Gastrocnemius medialis (tissue), 4 donors: ENCODE measurements around the gene RRM2. TPM values are rescaled to one million over a fixed set of nuclear protein-coding genes. Genes with fewer than 3 reads are reported as not detected.

Experiments
- ATAC-seq, 2 donors: fragments of 150-250 bp; one replicate each; pipeline ENCODE4 v1.9.1; 2016
- DNase-seq, 2 donors: peaks; one replicate each; pipeline ENCODE4 v3.0.0-alpha.2; 2019
- H3K27ac ChIP-seq, 4 donors: fragments of 200-600 bp; sonication (generic); 1 replicate in 1 of 4; 2 replicates in 3 of 4; pipeline ENCODE4 v1.5.1; 2016 to 2018; ENCODE audit warnings: mild to moderate bottlenecking in 2 of 4, moderate library complexity in 1 of 4
- H3K27me3 ChIP-seq, 3 donors: fragments of 200-600 bp; sonication (generic) in 2 of 3; 1 replicate in 1 of 3; 2 replicates in 2 of 3; pipeline versions ENCODE4 v1.5.1 to v1.6.0; 2016 to 2019; ENCODE audit warnings: mild to moderate bottlenecking in 1 of 3, moderate library complexity in 1 of 3
- H3K36me3 ChIP-seq, 2 donors: fragments of 200-600 bp; sonication (generic) in 1 of 2; one replicate each; pipeline ENCODE4 v1.5.1; 2017 to 2018
- H3K4me1 ChIP-seq, 2 donors: fragments of 200-600 bp; sonication (generic) in 1 of 2; one replicate each; pipeline ENCODE4 v1.5.1; 2016 to 2017; ENCODE audit warnings: mild to moderate bottlenecking in 2 of 2
- H3K4me3 ChIP-seq, 4 donors: fragments of 200-600 bp; sonication (generic) in 3 of 4; 1 replicate in 1 of 4; 2 replicates in 3 of 4; pipeline ENCODE4 v1.5.1; 2016 to 2019; ENCODE audit warnings: mild to moderate bottlenecking in 2 of 4
- H3K9me3 ChIP-seq, 3 donors: fragments of 200-600 bp; sonication (generic) in 2 of 3; 1 replicate in 1 of 3; 2 replicates in 2 of 3; pipeline ENCODE4 v1.5.1; 2016 to 2019
- CTCF ChIP-seq, 5 experiments: fragments of 450-650 bp in 3 of 5; fragments of 200-600 bp in 2 of 5; sonication (generic) in 2 of 5; IDR thresholded peaks in 4 of 5; conservative IDR thresholded peaks in 1 of 5; 1 replicate in 4 of 5; 2 replicates in 1 of 5; pipeline ENCODE4 v1.5.1; 2016 to 2019; ENCODE audit warnings: antibody characterized with exemption in 5 of 5, mild to moderate bottlenecking in 3 of 5, moderate library complexity in 3 of 5
- POLR2A ChIP-seq, 2 donors: fragments of 450-650 bp; IDR thresholded peaks; one replicate each; pipeline ENCODE4 v1.6.1; 2017; ENCODE audit warnings: antibody characterized with exemption in 2 of 2, mild to moderate bottlenecking in 2 of 2, moderate library complexity in 2 of 2
- in situ Hi-C, 4 donors: fragments of 200-750 bp; cut with MboI; loops; one replicate each; pipeline versions ENCODE4 v1.15.0 to v1.8.0; 2017; ENCODE audit warnings: low sequenced_read_pairs in 4 of 4
- intact Hi-C: fragments of 100-400 bp; cut with DNase I; formaldehyde crosslinking; loops from one replicate; pipeline ENCODE4 v1.15.1; 2023; ENCODE audit warnings: low total_unique reads
- total RNA-seq, 4 donors: library from RNA; depleted of rRNA; stranded (reverse); fragments of >200 nt; gene quantifications; one replicate each; pipeline versions ENCODE4 v1.1.0 to v1.2.3, GENCODE V29; 2016

Gene RRM2
- total RNA-seq, 4 donors from 2014 or later, result 2.0 TPM; not detected in 3

GRCh38 chr2:10178751-10179150 is 56.2 kb downstream of the RRM2 start:
- TF ChIP-seq CTCF (IDR thresholded peaks at IDR 0.05 in 4 of 5, conservative IDR thresholded peaks at IDR 0.05 in 1 of 5), result no peak
- no peak for TF ChIP-seq POLR2A (IDR thresholded peaks at IDR 0.05)
- no peaks in the 10 kb centered on the region for H3K36me3 ChIP-seq
- H3K9me3 ChIP-seq, result no peaks in the 10 kb centered on the region
- no peaks in the 10 kb centered on the region for H3K27me3 ChIP-seq
- in situ Hi-C loops, result no loop called here
- intact Hi-C loops, result no loop called here
- H3K4me3 ChIP-seq, result no peak overlapping the region
- no peak for ATAC-seq
- no peaks in the 10 kb centered on the region for H3K4me1 ChIP-seq
- DNase-seq, result no peak
- H3K27ac ChIP-seq, result no peak overlapping the region

- in situ Hi-C loops, result no loop called here
- Histone ChIP-seq H3K4me3 (no peak overlapping the region), H3K27ac (no peak overlapping the region), H3K36me3 (no peaks in the 10 kb centered on the region), H3K27me3 (no peaks in the 10 kb centered on the region), H3K9me3 (no peaks in the 10 kb centered on the region), H3K4me1 (no peaks in the 10 kb centered on the region)
- ATAC-seq (no peak), DNase-seq (no peak)
- intact Hi-C loops, result no loop called here
- TF ChIP-seq CTCF (IDR thresholded peaks at IDR 0.05 in 4 of 5, conservative IDR thresholded peaks at IDR 0.05 in 1 of 5) (no peak), POLR2A (IDR thresholded peaks at IDR 0.05) (no peak)
Observed at GRCh38 chr2:10179422-10179821, 56.9 kb downstream of the RRM2 start.

GRCh38 chr2:10180229-10180628 is 57.7 kb downstream of the RRM2 start:
- no peak for ATAC-seq

More at GRCh38 chr2:10180229-10180628, 57.7 kb downstream of the RRM2 start:
- H3K4me3 ChIP-seq, result no peak overlapping the region
- TF ChIP-seq POLR2A (IDR thresholded peaks at IDR 0.05), result no peak
- TF ChIP-seq CTCF (IDR thresholded peaks at IDR 0.05 in 4 of 5, conservative IDR thresholded peaks at IDR 0.05 in 1 of 5), result no peak
- H3K9me3 ChIP-seq, result no peaks in the 10 kb centered on the region
- H3K27ac ChIP-seq, result no peak overlapping the region
- in situ Hi-C loops, result no loop called here
- no peaks in the 10 kb centered on the region for H3K4me1 ChIP-seq
- intact Hi-C loops, result no loop called here
- H3K36me3 ChIP-seq, result no peaks in the 10 kb centered on the region
- no peak for DNase-seq
- no peaks in the 10 kb centered on the region for H3K27me3 ChIP-seq

Other genes starting within 250 kb of the RRM2 start
- gene GRHL1, start 171.0 kb upstream of the RRM2 start, total RNA-seq, result 1 to 10 TPM in 1 of 4 donors, under 1 TPM in 3; 0.29 to 1.0 (median 0.75) TPM
- 10 to 100 TPM in 3 of 4 donors, 1 to 10 TPM in 1; 7.6 to 18.3 (median 12.9) TPM for gene KLF11, start 79.2 kb upstream of the RRM2 start, total RNA-seq
- gene CYS1, start 42.3 kb upstream of the RRM2 start, total RNA-seq, result under 1 TPM in 3 of 4 donors, not detected in 1; 0.10 to 0.42 (median 0.18) TPM
- 10 to 100 TPM; 29.0 to 45.5 (median 34.5) TPM for gene HPCAL1, start 180.2 kb downstream of the RRM2 start, total RNA-seq